ENCODE data around the gene NKAIN2. TPM values are rescaled to one million over a fixed set of nuclear protein-coding genes. Genes with fewer than 3 reads are reported as not detected.

NKAIN2 gene
- polyA plus RNA-seq, 2 donors: 0.02 TPM; not detected in 1

GRCh38 chr6:124123617-124124209 lies 320.0 kb downstream of the NKAIN2 start:
- H3K4me1 ChIP-seq (ENCODE audit: control insufficient read depth in 2 of 2, insufficient read depth in 2 of 2, low read length in 1 of 2): no peaks in the 10 kb centered on the region
- no peaks in the 10 kb centered on the region for H3K27me3 ChIP-seq (ENCODE audit: control insufficient read depth in 1 of 2, insufficient read depth in 2 of 2, low read length in 2 of 2)
- H3K4me3 ChIP-seq (ENCODE audit: low read depth in 1 of 2, low read length in 2 of 2): no peak overlapping the region
- 80 to 81% methylated on average over 2 of the region's 2 CpGs for WGBS, 2 donors
- no peak overlapping the region for H3K27ac ChIP-seq (ENCODE audit: low read depth in 2 of 2, low read length in 1 of 2)
- no peaks in the 10 kb centered on the region for H3K9me3 ChIP-seq (ENCODE audit: control insufficient read depth in 2 of 2, insufficient read depth in 1 of 2, low read depth in 1 of 2, low read length in 1 of 2)
- H3K36me3 ChIP-seq (ENCODE audit: control insufficient read depth in 2 of 2, insufficient read depth in 2 of 2, low read length in 1 of 2): no peaks in the 10 kb centered on the region

- Histone ChIP-seq H3K36me3 (ENCODE audit: control insufficient read depth in 2 of 2, insufficient read depth in 2 of 2, low read length in 1 of 2) (no peaks in the 10 kb centered on the region), H3K27ac (ENCODE audit: low read depth in 2 of 2, low read length in 1 of 2) (no peak overlapping the region), H3K4me1 (ENCODE audit: control insufficient read depth in 2 of 2, insufficient read depth in 2 of 2, low read length in 1 of 2) (no peaks in the 10 kb centered on the region), H3K9me3 (ENCODE audit: control insufficient read depth in 2 of 2, insufficient read depth in 1 of 2, low read depth in 1 of 2, low read length in 1 of 2) (peaks cover 8% of the 10 kb centered on the region in 2 donors), H3K27me3 (ENCODE audit: control insufficient read depth in 1 of 2, insufficient read depth in 2 of 2, low read length in 2 of 2) (no peaks in the 10 kb centered on the region), H3K4me3 (ENCODE audit: low read depth in 1 of 2, low read length in 2 of 2) (no peak overlapping the region)
- WGBS, 2 donors: 73 to 82% methylated on average over 4 of the region's 4 CpGs
Measured at GRCh38 chr6:124131259-124131658, 327.6 kb downstream of the NKAIN2 start.

DNA sequence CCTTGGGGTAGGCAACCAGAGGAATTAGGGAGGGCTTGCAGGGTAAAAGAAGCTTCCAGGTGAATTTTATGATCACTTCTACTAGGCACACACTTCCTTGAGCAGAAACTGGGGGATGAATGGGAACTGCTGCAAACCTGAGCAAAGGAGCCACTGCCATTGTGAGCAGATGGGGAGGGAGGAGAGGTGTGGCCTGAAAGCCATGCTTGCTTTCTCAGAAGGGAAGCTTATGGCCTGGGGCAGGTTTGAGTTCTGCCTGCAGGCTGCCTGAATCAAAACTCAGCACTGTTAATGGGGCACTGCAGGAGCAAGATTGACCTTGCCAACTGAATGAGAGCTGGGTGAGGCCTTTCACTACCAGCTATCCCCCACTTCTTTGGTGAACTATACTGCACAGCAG lies 328.1 kb downstream of the NKAIN2 start:
- no peaks in the 10 kb centered on the region for H3K27me3 ChIP-seq (ENCODE audit: control insufficient read depth in 1 of 2, insufficient read depth in 2 of 2, low read length in 2 of 2)
- H3K36me3 ChIP-seq (ENCODE audit: control insufficient read depth in 2 of 2, insufficient read depth in 2 of 2, low read length in 1 of 2): no peaks in the 10 kb centered on the region
- peaks cover 8% of the 10 kb centered on the region in 2 donors for H3K9me3 ChIP-seq (ENCODE audit: control insufficient read depth in 2 of 2, insufficient read depth in 1 of 2, low read depth in 1 of 2, low read length in 1 of 2)
- H3K27ac ChIP-seq (ENCODE audit: low read depth in 2 of 2, low read length in 1 of 2): no peak overlapping the region
- no peak overlapping the region for H3K4me3 ChIP-seq (ENCODE audit: low read depth in 1 of 2, low read length in 2 of 2)
- no peaks in the 10 kb centered on the region for H3K4me1 ChIP-seq (ENCODE audit: control insufficient read depth in 2 of 2, insufficient read depth in 2 of 2, low read length in 1 of 2)

GRCh38 chr6:124132256-124132655 lies 328.6 kb downstream of the NKAIN2 start:
- Histone ChIP-seq H3K36me3 (ENCODE audit: control insufficient read depth in 2 of 2, insufficient read depth in 2 of 2, low read length in 1 of 2) (no peaks in the 10 kb centered on the region), H3K27ac (ENCODE audit: low read depth in 2 of 2, low read length in 1 of 2) (no peak overlapping the region)
- WGBS, 2 donors: 71 to 84% methylated on average over 2 of the region's 2 CpGs

GRCh38 chr6:124142852-124143251 lies 339.2 kb downstream of the NKAIN2 start:
- Histone ChIP-seq H3K27me3 (ENCODE audit: control insufficient read depth in 1 of 2, insufficient read depth in 2 of 2, low read length in 2 of 2) (no peaks in the 10 kb centered on the region), H3K36me3 (ENCODE audit: control insufficient read depth in 2 of 2, insufficient read depth in 2 of 2, low read length in 1 of 2) (no peaks in the 10 kb centered on the region), H3K4me1 (ENCODE audit: control insufficient read depth in 2 of 2, insufficient read depth in 2 of 2, low read length in 1 of 2) (no peaks in the 10 kb centered on the region), H3K4me3 (ENCODE audit: low read depth in 1 of 2, low read length in 2 of 2) (no peak overlapping the region), H3K9me3 (ENCODE audit: control insufficient read depth in 2 of 2, insufficient read depth in 1 of 2, low read depth in 1 of 2, low read length in 1 of 2) (no peaks in the 10 kb centered on the region), H3K27ac (ENCODE audit: low read depth in 2 of 2, low read length in 1 of 2) (no peak overlapping the region)
- WGBS, 2 donors: 75% methylated on average over 2 of the region's 2 CpGs

More at GRCh38 chr6:124132256-124132655, 328.6 kb downstream of the NKAIN2 start:
- Histone ChIP-seq H3K4me3 (ENCODE audit: low read depth in 1 of 2, low read length in 2 of 2) (no peak overlapping the region), H3K4me1 (ENCODE audit: control insufficient read depth in 2 of 2, insufficient read depth in 2 of 2, low read length in 1 of 2) (no peaks in the 10 kb centered on the region), H3K27me3 (ENCODE audit: control insufficient read depth in 1 of 2, insufficient read depth in 2 of 2, low read length in 2 of 2) (no peaks in the 10 kb centered on the region), H3K9me3 (ENCODE audit: control insufficient read depth in 2 of 2, insufficient read depth in 1 of 2, low read depth in 1 of 2, low read length in 1 of 2) (peaks cover 8% of the 10 kb centered on the region in 2 donors)

GRCh38 chr6:124143435-124143834 lies 339.8 kb downstream of the NKAIN2 start:
- Histone ChIP-seq H3K27me3 (ENCODE audit: control insufficient read depth in 1 of 2, insufficient read depth in 2 of 2, low read length in 2 of 2) (no peaks in the 10 kb centered on the region), H3K9me3 (ENCODE audit: control insufficient read depth in 2 of 2, insufficient read depth in 1 of 2, low read depth in 1 of 2, low read length in 1 of 2) (no peaks in the 10 kb centered on the region), H3K36me3 (ENCODE audit: control insufficient read depth in 2 of 2, insufficient read depth in 2 of 2, low read length in 1 of 2) (no peaks in the 10 kb centered on the region), H3K27ac (ENCODE audit: low read depth in 2 of 2, low read length in 1 of 2) (no peak overlapping the region), H3K4me1 (ENCODE audit: control insufficient read depth in 2 of 2, insufficient read depth in 2 of 2, low read length in 1 of 2) (no peaks in the 10 kb centered on the region), H3K4me3 (ENCODE audit: low read depth in 1 of 2, low read length in 2 of 2) (no peak overlapping the region)

- no peaks in the 10 kb centered on the region for H3K4me1 ChIP-seq (ENCODE audit: control insufficient read depth in 2 of 2, insufficient read depth in 2 of 2, low read length in 1 of 2)
- no peaks in the 10 kb centered on the region for H3K36me3 ChIP-seq (ENCODE audit: control insufficient read depth in 2 of 2, insufficient read depth in 2 of 2, low read length in 1 of 2)
- H3K9me3 ChIP-seq (ENCODE audit: control insufficient read depth in 2 of 2, insufficient read depth in 1 of 2, low read depth in 1 of 2, low read length in 1 of 2): no peaks in the 10 kb centered on the region
- WGBS, 2 donors: 32 to 43% methylated on average over 5 of the region's 5 CpGs
- no peaks in the 10 kb centered on the region for H3K27me3 ChIP-seq (ENCODE audit: control insufficient read depth in 1 of 2, insufficient read depth in 2 of 2, low read length in 2 of 2)
- H3K4me3 ChIP-seq (ENCODE audit: low read depth in 1 of 2, low read length in 2 of 2): no peak overlapping the region
- no peak overlapping the region for H3K27ac ChIP-seq (ENCODE audit: low read depth in 2 of 2, low read length in 1 of 2)
Measured at GRCh38 chr6:124147621-124148020, 344.0 kb downstream of the NKAIN2 start.

DNA sequence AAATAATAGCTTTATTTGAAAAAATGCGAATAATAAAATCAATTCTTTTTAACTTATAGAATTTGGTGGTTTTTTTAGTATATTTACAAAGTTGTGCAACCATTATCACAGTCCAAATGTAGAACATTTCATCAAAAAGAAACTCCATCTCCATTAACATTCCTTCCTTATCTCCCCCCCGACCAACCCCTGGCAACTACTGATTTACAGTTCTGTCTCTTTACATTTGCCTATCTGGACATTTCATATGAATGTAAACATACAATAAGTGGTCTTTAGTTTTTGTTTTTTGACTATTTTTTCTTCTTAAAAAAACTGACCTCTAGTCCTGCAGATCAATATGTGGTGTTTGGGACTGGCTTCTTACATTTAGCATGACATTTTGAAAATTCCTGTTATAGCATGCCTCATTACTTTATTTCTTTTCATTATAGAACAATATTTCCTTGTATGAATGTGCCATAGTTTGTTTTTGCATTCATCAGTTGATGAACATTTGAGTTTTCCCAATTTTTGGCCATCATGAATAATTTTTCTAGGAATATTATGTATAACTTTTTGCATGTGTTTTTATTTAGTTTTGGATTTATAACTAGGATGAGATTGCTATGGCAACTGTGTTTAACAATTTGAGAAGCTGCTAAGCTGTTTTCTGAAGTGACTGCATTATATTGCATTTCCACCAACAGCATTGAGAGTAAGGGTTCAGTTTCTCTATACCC lies 344.7 kb downstream of the NKAIN2 start:
- no peaks in the 10 kb centered on the region for H3K4me1 ChIP-seq (ENCODE audit: control insufficient read depth in 2 of 2, insufficient read depth in 2 of 2, low read length in 1 of 2)
- no peaks in the 10 kb centered on the region for H3K9me3 ChIP-seq (ENCODE audit: control insufficient read depth in 2 of 2, insufficient read depth in 1 of 2, low read depth in 1 of 2, low read length in 1 of 2)
- whole genome bisulfite sequencing, 2 donors: 37 to 39% methylated on average over 2 of the region's 2 CpGs
- H3K36me3 ChIP-seq (ENCODE audit: control insufficient read depth in 2 of 2, insufficient read depth in 2 of 2, low read length in 1 of 2): no peaks in the 10 kb centered on the region
- H3K4me3 ChIP-seq (ENCODE audit: low read depth in 1 of 2, low read length in 2 of 2): no peak overlapping the region
- no peak overlapping the region for H3K27ac ChIP-seq (ENCODE audit: low read depth in 2 of 2, low read length in 1 of 2)
- H3K27me3 ChIP-seq (ENCODE audit: control insufficient read depth in 1 of 2, insufficient read depth in 2 of 2, low read length in 2 of 2): no peaks in the 10 kb centered on the region

GRCh38 chr6:124149646-124150045 lies 346.0 kb downstream of the NKAIN2 start:
- Histone ChIP-seq H3K4me1 (ENCODE audit: control insufficient read depth in 2 of 2, insufficient read depth in 2 of 2, low read length in 1 of 2) (no peaks in the 10 kb centered on the region), H3K9me3 (ENCODE audit: control insufficient read depth in 2 of 2, insufficient read depth in 1 of 2, low read depth in 1 of 2, low read length in 1 of 2) (no peaks in the 10 kb centered on the region), H3K27me3 (ENCODE audit: control insufficient read depth in 1 of 2, insufficient read depth in 2 of 2, low read length in 2 of 2) (no peaks in the 10 kb centered on the region), H3K27ac (ENCODE audit: low read depth in 2 of 2, low read length in 1 of 2) (no peak overlapping the region), H3K36me3 (ENCODE audit: control insufficient read depth in 2 of 2, insufficient read depth in 2 of 2, low read length in 1 of 2) (no peaks in the 10 kb centered on the region), H3K4me3 (ENCODE audit: low read depth in 1 of 2, low read length in 2 of 2) (no peak overlapping the region)
- WGBS, 2 donors: 88 to 91% methylated on average over 4 of the region's 4 CpGs

DNA sequence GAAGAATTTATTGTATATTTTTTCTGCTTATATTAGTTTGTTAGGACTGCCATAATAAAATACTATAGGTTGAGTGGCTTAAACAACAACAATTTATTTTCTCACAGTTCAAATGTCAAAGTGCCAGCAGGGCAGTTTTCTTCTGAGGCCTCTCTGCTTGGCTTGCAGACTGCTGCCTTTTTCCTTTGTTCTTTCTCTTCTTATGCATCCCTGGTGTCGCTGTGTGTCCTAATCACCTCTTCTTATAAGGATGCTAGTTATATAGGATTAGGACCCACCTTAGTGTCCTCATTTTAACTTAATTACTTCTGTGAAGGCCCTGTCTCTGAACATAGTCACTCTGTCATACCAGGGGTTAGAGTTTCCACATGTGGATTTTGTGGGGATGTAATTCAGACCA lies 354.4 kb downstream of the NKAIN2 start:
- H3K4me1 ChIP-seq (ENCODE audit: control insufficient read depth in 2 of 2, insufficient read depth in 2 of 2, low read length in 1 of 2): no peaks in the 10 kb centered on the region
- H3K4me3 ChIP-seq (ENCODE audit: low read depth in 1 of 2, low read length in 2 of 2): no peak overlapping the region
- no peaks in the 10 kb centered on the region for H3K27me3 ChIP-seq (ENCODE audit: control insufficient read depth in 1 of 2, insufficient read depth in 2 of 2, low read length in 2 of 2)
- H3K27ac ChIP-seq (ENCODE audit: low read depth in 2 of 2, low read length in 1 of 2): no peak overlapping the region
- no peaks in the 10 kb centered on the region for H3K9me3 ChIP-seq (ENCODE audit: control insufficient read depth in 2 of 2, insufficient read depth in 1 of 2, low read depth in 1 of 2, low read length in 1 of 2)
- 58 to 68% methylated on average over 1 of the region's 1 CpG for WGBS, 2 donors
- H3K36me3 ChIP-seq (ENCODE audit: control insufficient read depth in 2 of 2, insufficient read depth in 2 of 2, low read length in 1 of 2): no peaks in the 10 kb centered on the region
